Activated CD4-positive, alpha-beta T cell treated with anti-CD3 and anti-CD28 coated beads for 48 hours (primary cell): ENCODE data around the gene LARGE1.

ENCODE experiments used
- DNase-seq: peaks from one replicate; pipeline ENCODE4 v3.0.0-alpha.2; 2020

The LARGE1 gene

GRCh38 chr22:33455036-33455435, 465.2 kb downstream of the LARGE1 start:
- no peak for DNase-seq

- DNase-seq, result no peak
These were observed 468.3 kb downstream of the LARGE1 start for GRCh38 chr22:33451866-33452469.

GRCh38 chr22:33450756-33451155, 469.5 kb downstream of the LARGE1 start:
- no peak for DNase-seq

- no peak for DNase-seq
These were observed 472.5 kb downstream of the LARGE1 start for GRCh38 chr22:33447733-33448132.

- no peak for DNase-seq
These were observed 476.6 kb downstream of the LARGE1 start for GRCh38 chr22:33443683-33444082.

- DNase-seq, result no peak
These were observed 479.5 kb downstream of the LARGE1 start for GRCh38 chr22:33440756-33441155.

GRCh38 chr22:33438273-33438672, 482.0 kb downstream of the LARGE1 start:
- DNase-seq, result peak; percentile 2

- no peak for DNase-seq
These were observed 489.0 kb downstream of the LARGE1 start for GRCh38 chr22:33431300-33431699.

- DNase-seq, result no peak
These were observed 491.0 kb downstream of the LARGE1 start for GRCh38 chr22:33429281-33429680.

GRCh38 chr22:33427461-33427860, 492.8 kb downstream of the LARGE1 start:
- DNase-seq, result no peak

GRCh38 chr22:33426451-33426850, 493.8 kb downstream of the LARGE1 start:
- DNase-seq, result no peak

- no peak for DNase-seq
These were observed 498.4 kb downstream of the LARGE1 start for GRCh38 chr22:33421859-33422258.

- DNase-seq, result no peak
These were observed 501.8 kb downstream of the LARGE1 start for GRCh38 chr22:33418484-33418883.

- no peak for DNase-seq
These were observed 504.9 kb downstream of the LARGE1 start for GRCh38 chr22:33415401-33415800.

GRCh38 chr22:33409079-33409478, 511.2 kb downstream of the LARGE1 start:
- no peak for DNase-seq

GRCh38 chr22:33405194-33405593, 515.1 kb downstream of the LARGE1 start:
- DNase-seq, result no peak

GRCh38 chr22:33404723-33405122, 515.6 kb downstream of the LARGE1 start:
- no peak for DNase-seq

GRCh38 chr22:33402325-33402724, 518.0 kb downstream of the LARGE1 start:
- no peak for DNase-seq

- DNase-seq, result no peak
These were observed 519.0 kb downstream of the LARGE1 start for GRCh38 chr22:33401291-33401690.

GRCh38 chr22:33400891-33401290, 519.4 kb downstream of the LARGE1 start:
- no peak for DNase-seq

- no peak for DNase-seq
These were observed 520.0 kb downstream of the LARGE1 start for GRCh38 chr22:33400061-33400840.

- no peak for DNase-seq
These were observed 522.8 kb downstream of the LARGE1 start for GRCh38 chr22:33397381-33397907.

- DNase-seq, result no peak
These were observed 526.8 kb downstream of the LARGE1 start for GRCh38 chr22:33393432-33393831.

GRCh38 chr22:33391298-33391697, 529.0 kb downstream of the LARGE1 start:
- no peak for DNase-seq
